ENCODE data around the gene PATJ.
"Not testable (repeated sequence)": the region's sequence is repeated elsewhere in the genome, so short reads cannot be mapped to it uniquely, and the experiment has no call there.

Gene PATJ

DNA sequence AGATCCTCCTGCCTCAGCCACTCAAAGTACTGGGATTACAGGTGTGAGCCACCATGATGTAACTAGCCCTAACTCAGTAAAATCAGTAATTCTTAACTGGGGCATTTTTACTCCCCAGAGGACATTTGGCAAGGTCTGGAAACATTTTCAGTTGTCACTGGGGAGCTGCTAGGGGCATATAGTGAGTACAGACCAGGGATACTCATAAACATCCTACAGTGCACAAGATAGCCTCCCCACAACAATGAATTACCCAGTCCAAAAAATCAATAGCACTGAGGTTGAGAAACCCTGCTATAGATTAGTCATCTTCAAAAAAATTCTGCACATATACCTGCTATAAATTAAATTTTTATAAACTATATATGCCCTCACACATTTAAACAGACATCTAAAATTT, 30.3 kb upstream of the PATJ start:
- H3K4me3 ChIP-seq (ENCODE audit: low read length), result no peak overlapping the region
- TF ChIP-seq, protein P1, sequence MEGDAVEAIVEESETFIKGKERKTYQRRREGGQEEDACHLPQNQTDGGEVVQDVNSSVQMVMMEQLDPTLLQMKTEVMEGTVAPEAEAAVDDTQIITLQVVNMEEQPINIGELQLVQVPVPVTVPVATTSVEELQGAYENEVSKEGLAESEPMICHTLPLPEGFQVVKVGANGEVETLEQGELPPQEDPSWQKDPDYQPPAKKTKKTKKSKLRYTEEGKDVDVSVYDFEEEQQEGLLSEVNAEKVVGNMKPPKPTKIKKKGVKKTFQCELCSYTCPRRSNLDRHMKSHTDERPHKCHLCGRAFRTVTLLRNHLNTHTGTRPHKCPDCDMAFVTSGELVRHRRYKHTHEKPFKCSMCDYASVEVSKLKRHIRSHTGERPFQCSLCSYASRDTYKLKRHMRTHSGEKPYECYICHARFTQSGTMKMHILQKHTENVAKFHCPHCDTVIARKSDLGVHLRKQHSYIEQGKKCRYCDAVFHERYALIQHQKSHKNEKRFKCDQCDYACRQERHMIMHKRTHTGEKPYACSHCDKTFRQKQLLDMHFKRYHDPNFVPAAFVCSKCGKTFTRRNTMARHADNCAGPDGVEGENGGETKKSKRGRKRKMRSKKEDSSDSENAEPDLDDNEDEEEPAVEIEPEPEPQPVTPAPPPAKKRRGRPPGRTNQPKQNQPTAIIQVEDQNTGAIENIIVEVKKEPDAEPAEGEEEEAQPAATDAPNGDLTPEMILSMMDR (conservative IDR thresholded peaks at IDR 0.05; ENCODE audit: low read length), result no peak
- DNase-seq (ENCODE audit: low read depth), result no peak

DNA sequence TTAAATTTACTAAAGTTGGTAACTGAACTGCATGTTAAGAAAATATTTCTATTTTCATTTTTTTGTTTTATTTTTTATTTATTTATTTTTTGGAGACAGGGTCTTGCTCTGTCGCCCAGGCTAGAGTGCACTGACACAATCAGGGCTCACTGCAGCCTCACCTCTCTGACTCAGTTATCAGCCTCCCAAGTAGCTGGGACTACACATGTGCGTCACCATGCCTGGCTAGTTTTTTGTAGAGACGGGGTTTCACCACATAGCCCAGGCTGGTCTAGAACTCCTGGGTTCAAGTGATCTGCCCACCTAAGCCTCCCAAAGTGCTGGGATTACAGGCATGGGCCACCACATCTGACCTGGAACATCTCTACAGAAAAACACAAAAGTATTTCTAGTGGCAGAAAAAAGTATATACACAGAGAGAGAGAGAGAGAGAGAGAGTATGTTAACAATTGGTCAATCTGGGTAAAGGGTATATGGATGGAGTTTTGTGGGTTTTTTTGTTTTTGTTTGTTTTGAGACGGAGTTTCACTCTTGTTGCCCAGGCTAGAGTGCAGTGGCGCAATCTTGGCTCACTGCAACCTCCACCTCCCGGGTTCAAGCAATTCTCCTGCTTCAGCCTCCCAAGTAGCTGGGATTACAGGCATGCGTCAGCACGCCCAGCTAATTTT, 23.1 kb upstream of the PATJ start:
- H3K4me3 ChIP-seq (ENCODE audit: low read length); DNase-seq (ENCODE audit: low read depth): not testable (repeated sequence)

DNA sequence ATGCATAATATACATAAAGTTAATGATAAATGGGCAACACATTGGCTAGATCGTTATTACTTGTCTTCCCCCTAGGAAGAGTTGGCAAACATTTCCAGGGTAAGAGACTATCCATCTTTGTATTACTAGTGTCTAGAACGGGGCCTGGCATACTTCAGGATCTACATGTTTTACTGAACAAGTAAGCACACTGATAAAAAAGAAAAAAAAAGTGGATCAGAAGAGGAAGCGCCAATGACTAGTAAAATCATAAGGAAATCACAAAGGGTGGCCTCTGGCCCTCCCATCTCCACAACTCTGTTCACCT, 17.8 kb upstream of the PATJ start:
- DNase-seq (ENCODE audit: low read depth), result peak; percentile 8
- TF ChIP-seq, protein P1 (conservative IDR thresholded peaks at IDR 0.05; ENCODE audit: low read length), result no peak
- peak overlapping the region; percentile 100 for H3K4me3 ChIP-seq (ENCODE audit: low read length)

DNA sequence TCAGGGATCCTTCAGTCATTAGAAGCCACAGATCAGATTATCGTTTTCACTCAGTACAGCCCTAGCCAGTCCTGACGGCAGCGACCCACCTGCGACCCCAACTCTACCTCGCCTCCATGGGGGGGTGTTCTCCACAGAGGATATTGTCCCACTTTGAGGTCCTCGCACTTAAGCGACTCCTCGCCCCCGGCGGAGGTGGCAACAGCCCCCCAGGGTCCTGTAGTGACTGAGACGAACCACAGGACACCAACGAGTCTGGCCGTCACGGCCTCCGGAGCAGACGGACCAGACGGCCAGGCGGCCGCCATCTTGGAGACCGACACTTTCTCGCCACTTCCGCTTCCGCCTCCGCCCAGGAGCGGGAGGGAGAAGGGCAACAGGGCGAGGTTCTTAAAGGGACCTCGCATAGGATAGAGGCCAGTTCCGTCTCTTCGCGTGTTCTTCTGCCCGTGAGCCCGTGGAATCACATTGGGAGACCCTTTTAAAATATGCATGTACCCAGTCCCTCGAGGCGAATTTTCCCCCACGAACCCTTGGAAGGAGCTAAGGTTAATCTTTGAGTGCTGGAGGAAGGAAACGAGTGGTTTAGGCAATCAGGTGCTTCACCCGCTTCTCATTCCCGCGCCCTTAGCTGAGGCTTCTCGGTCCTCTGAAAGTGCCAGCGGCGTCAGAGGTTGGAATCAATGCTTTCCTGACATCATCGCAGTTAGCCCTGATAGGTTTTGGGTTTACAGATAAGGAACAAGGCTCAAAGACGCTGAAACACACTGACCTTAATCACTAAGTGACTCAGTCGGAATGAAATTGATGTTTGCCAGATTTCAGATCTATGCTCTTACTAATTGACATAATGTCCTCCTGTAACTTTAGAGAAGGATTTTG, 17.2 kb upstream of the PATJ start, which contains the start of gene TM2D1:
Gene TM2D1 (minus strand): TSS at position 329 of the 882 bp plus-strand sequence. CDS start 21 bp downstream, at position 308.
- peak; percentile 85 for DNase-seq (ENCODE audit: low read depth)

DNA sequence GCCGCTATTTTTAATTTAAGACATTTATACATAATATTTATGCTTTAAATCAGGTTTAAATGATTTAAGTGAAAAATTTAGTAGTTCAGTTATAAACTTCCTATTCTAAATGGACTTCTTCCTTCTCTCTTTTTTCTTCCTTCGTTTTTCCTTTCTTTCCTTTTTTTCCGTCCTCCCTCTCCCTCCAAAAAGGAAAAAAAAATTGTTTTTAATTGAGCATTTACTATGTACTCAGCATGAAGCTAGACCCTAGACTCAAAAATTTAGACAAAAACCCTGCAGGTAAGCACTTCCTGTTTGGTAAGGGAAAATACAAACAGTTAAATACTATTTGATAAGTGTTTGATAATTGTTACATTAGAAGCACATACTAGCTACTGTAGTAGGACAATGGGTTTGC, 14.7 kb upstream of the PATJ start:
- TF ChIP-seq, protein P1 (conservative IDR thresholded peaks at IDR 0.05; ENCODE audit: low read length), result no peak
- H3K4me3 ChIP-seq (ENCODE audit: low read length), result no peak overlapping the region
- DNase-seq (ENCODE audit: low read depth), result no peak

More for the DNA sequence above, 17.2 kb upstream of the PATJ start, which contains the start of gene TM2D1:
- TF ChIP-seq, protein P1 (conservative IDR thresholded peaks at IDR 0.05; ENCODE audit: low read length), result no peak
- H3K4me3 ChIP-seq (ENCODE audit: low read length), result peak within 1 kb of the TSS; percentile 100

DNA sequence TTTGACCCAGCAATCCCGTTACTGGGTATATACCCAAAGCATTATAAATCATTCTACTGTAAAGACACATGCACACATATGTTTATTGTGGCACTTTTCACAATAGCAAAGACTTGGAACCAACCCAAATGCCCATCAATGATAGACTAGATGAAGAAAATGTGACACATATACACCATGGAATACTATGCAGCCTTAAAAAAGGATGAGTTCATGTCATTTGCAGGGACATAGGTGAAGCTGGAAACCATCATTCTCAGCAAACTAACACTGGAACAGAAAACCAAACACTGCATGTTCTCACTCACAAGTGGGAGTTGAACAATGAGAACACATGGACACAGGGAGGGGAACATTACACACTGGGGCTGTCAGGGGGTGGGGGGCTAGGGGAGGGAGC, 11.6 kb upstream of the PATJ start:
- not testable (repeated sequence) for DNase-seq (ENCODE audit: low read depth); H3K4me3 ChIP-seq (ENCODE audit: low read length)

DNA sequence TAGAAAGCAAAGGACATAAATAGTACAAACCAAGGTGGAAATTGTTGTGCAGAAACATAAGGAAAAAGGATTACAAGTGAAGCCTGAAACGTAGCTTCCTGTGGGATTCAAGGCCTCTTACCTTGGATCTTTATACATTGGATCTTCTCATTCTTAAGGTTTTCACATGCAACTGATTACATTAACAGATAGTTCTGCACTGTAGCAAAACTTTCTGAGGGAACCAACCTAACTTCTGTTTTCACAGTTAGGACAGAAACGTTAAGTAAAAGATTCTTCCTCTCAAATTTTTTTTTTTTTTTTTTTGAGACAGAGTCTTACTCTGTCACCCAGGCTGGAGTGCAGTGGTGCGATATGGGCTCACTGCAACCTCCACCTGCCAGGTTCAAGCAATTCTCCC, 9.6 kb upstream of the PATJ start:
- TF ChIP-seq, protein P1 (conservative IDR thresholded peaks at IDR 0.05; ENCODE audit: low read length), result no peak
- no peak for DNase-seq (ENCODE audit: low read depth)
- H3K4me3 ChIP-seq (ENCODE audit: low read length), result no peak overlapping the region
